Prostate gland (tissue), 1 donor: ENCODE measurements around the gene TSKS.

Source experiments
- POLR2A ChIP-seq: fragments of 450-650 bp; IDR thresholded peaks from one replicate; pipeline ENCODE4 v1.6.1; 2016; ENCODE audit warnings: antibody characterized with exemption, mild to moderate bottlenecking
- POLR2AphosphoS5 ChIP-seq: sonication (generic); formaldehyde crosslinking; IDR thresholded peaks from one replicate; pipeline ENCODE4 v1.6.1; 2017; ENCODE audit warnings: antibody characterized with exemption

DNA sequence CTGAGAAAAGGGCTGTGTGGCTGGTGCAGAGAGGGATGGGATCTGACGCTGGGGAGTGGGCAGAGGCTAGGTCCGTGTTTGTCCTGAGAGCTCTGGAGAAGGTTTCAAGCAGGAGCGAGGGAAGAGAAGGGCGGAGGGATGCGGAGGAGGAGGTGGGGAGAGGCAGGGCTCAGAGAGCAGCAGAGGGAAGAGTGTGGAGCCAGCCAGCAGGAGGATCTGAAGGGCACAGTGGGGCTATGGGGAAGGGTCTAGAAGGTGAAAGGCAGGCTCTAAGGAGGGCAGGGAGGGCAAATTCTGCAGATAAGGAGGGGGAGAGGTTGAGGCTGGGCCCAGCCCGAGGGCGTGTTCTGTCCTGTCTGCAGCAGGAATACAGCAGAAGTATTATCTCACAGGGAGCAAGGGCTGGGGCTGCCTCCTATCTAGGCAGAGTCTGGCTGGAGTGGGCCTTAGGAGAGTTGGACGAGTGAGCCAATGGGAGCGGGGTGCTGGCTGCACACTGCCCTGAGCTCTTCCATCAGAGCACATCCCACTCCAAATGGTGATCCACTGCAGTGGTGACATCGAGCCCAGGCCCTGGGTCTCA lies 9.8 kb upstream of the TSKS start:
- no peak for TF ChIP-seq POLR2AphosphoS5
- TF ChIP-seq POLR2A, result no peak
